ENCODE measurements around the gene DPM3.

DPM3 gene

GRCh38 chr1:155117610-155118009 is 22.7 kb downstream of the DPM3 start:
- DNase-seq (ENCODE audit: extremely low read depth, low read depth), result no peak
- no peak for TF ChIP-seq CTCF (IDR thresholded peaks at IDR 0.05; ENCODE audit: low read depth, low read length)

GRCh38 chr1:155116113-155116764 is 24.1 kb downstream of the DPM3 start:
- TF ChIP-seq CTCF (IDR thresholded peaks at IDR 0.05; ENCODE audit: low read depth, low read length), result no peak
- DNase-seq (ENCODE audit: extremely low read depth, low read depth), result no peak

- no peak for DNase-seq (ENCODE audit: extremely low read depth, low read depth)
- TF ChIP-seq CTCF (IDR thresholded peaks at IDR 0.05; ENCODE audit: low read depth, low read length), result no peak
Measured at GRCh38 chr1:155113450-155113980, 26.8 kb downstream of the DPM3 start.

- no peak for TF ChIP-seq CTCF (IDR thresholded peaks at IDR 0.05; ENCODE audit: low read depth, low read length)
- no peak for DNase-seq (ENCODE audit: extremely low read depth, low read depth)
Measured at GRCh38 chr1:155110826-155111225, 29.5 kb downstream of the DPM3 start.

- no peak for DNase-seq (ENCODE audit: extremely low read depth, low read depth)
- TF ChIP-seq CTCF (IDR thresholded peaks at IDR 0.05; ENCODE audit: low read depth, low read length), result no peak
Measured at GRCh38 chr1:155110381-155110780, 29.9 kb downstream of the DPM3 start.

- TF ChIP-seq CTCF (IDR thresholded peaks at IDR 0.05; ENCODE audit: low read depth, low read length), result no peak
- no peak for DNase-seq (ENCODE audit: extremely low read depth, low read depth)
Measured at GRCh38 chr1:155108296-155108695, 32.0 kb downstream of the DPM3 start.

GRCh38 chr1:155107309-155108264 is 32.7 kb downstream of the DPM3 start:
- TF ChIP-seq CTCF (IDR thresholded peaks at IDR 0.05; ENCODE audit: low read depth, low read length), result no peak
- DNase-seq (ENCODE audit: extremely low read depth, low read depth), result no peak

Data from AG09319 (cell line).